Activated T-cell treated with anti-CD3 and anti-CD28 coated beads, Interleukin-2, amount 50 U/mL, for 72 hours (primary cell): Measurements from ENCODE around the gene OR52E2. TPM values are rescaled to one million over a fixed set of nuclear protein-coding genes. Genes with fewer than 3 reads are reported as not detected.

Source experiments
- ATAC-seq, 2 donors: fragments of 150-1000 bp; cut with Tn5 transposase; replicated peaks in 1 of 2; 2 replicates each; pipeline ENCODE4 v1.10.0; 2021; ENCODE audit warnings: moderate library complexity in 2 of 2, mild to moderate bottlenecking in 1 of 2
- DNase-seq, 2 donors: peaks; one replicate each; pipeline ENCODE4 v3.0.0; 2021 to 2022; ENCODE audit warnings: mixed read lengths in 1 of 2
- H3K27ac Mint-ChIP-seq: one replicate; pipeline ENCODE4 v1.8.0; 2022; ENCODE audit warnings: mild to moderate bottlenecking, moderate library complexity, mixed read lengths
- H3K27me3 Mint-ChIP-seq: one replicate; pipeline ENCODE4 v1.8.0; 2022; ENCODE audit warnings: low read depth, mixed read lengths
- H3K36me3 Mint-ChIP-seq, 2 donors: one replicate each; pipeline ENCODE4 v1.8.0; 2022; ENCODE audit warnings: mixed read lengths in 2 of 2, mild to moderate bottlenecking in 1 of 2; ENCODE audit not compliant: insufficient read depth in 2 of 2
- H3K4me1 Mint-ChIP-seq: one replicate; pipeline ENCODE4 v1.8.0; 2022; ENCODE audit warnings: low read depth, mixed read lengths
- H3K4me3 Mint-ChIP-seq, 2 donors: one replicate each; pipeline ENCODE4 v1.8.0; 2022; ENCODE audit warnings: mild to moderate bottlenecking in 2 of 2, mixed read lengths in 2 of 2, moderate library complexity in 2 of 2
- H3K9me3 Mint-ChIP-seq, 2 donors: one replicate each; pipeline ENCODE4 v1.8.0; 2022; ENCODE audit warnings: mixed read lengths in 2 of 2
- total RNA-seq, 2 donors: library from RNA; stranded (reverse); gene quantifications; one replicate each; pipeline ENCODE4 v1.2.3, GENCODE V29; 2022

Gene OR52E2
- total RNA-seq, 2 donors from 2014 or later: not detected

GRCh38 chr11:5046754-5047330 is 12.6 kb downstream of the OR52E2 start:
- H3K4me1 Mint-ChIP-seq: no peaks in the 10 kb centered on the region
- H3K4me3 Mint-ChIP-seq: no peak overlapping the region
- H3K27ac Mint-ChIP-seq: no peak overlapping the region
- no peak for ATAC-seq
- H3K36me3 Mint-ChIP-seq: no peaks in the 10 kb centered on the region
- no peak for DNase-seq
- no peaks in the 10 kb centered on the region for H3K27me3 Mint-ChIP-seq
- no peaks in the 10 kb centered on the region for H3K9me3 Mint-ChIP-seq

DNA sequence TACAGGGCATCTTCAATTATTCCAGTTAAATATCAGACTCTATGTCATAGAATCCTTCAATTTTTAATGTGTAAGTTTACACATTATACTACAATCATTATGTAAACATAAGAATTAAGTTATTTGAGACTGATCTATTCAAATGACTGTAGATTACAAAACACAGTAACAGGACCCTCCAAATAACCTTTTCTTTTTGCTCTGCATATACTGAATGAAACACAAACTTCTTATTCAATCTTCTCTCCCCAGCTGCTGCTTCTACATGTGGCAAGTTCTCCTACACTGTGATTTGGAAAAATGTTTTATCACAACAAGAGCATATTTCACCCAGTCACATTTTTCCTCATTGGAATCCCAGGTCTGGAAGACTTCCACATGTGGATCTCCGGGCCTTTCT is 13.2 kb downstream of the OR52E2 start, which contains the start of gene OR52J3:
Gene OR52J3, plus strand, starts transcription at position 301 of the 400 bp plus-strand sequence. Its CDS starts 0 bp downstream, at position 301.
- H3K4me3 Mint-ChIP-seq: no peak within 1 kb of the TSS
- no peak within 1 kb of the TSS for H3K27ac Mint-ChIP-seq

GRCh38 chr11:5043380-5043779 is 16.0 kb downstream of the OR52E2 start:
- H3K9me3 Mint-ChIP-seq: no peaks in the 10 kb centered on the region
- H3K36me3 Mint-ChIP-seq: no peaks in the 10 kb centered on the region
- no peak for DNase-seq
- ATAC-seq: no peak
- no peak overlapping the region for H3K27ac Mint-ChIP-seq
- H3K27me3 Mint-ChIP-seq: no peaks in the 10 kb centered on the region
- no peak overlapping the region for H3K4me3 Mint-ChIP-seq
- no peaks in the 10 kb centered on the region for H3K4me1 Mint-ChIP-seq

More for the DNA sequence above, 13.2 kb downstream of the OR52E2 start, which contains the start of gene OR52J3:
- Mint-ChIP-seq H3K4me1 (no peaks in the 10 kb centered on the region), H3K27me3 (no peaks in the 10 kb centered on the region), H3K36me3 (no peaks in the 10 kb centered on the region), H3K9me3 (no peaks in the 10 kb centered on the region)
- ATAC-seq: no peak
- DNase-seq: no peak

DNA sequence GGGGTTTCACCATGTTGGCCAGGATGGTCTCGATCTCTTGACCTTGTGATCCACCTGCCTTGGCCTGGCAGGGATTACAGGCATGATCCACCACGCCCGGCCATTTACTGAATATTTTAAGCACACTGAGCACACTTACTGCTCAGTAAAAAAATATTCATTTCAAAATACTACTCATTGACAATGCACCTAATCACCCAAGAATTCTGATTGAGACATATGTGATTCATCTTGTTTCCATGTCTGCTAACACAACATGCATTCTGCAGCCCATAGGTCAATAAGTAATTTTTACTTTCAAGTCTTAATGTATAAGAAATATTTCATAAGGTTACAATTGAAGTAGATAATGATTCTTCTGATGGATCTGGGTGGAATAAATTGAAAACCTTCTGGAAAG is 17.3 kb downstream of the OR52E2 start:
- no peak for ATAC-seq
- Mint-ChIP-seq H3K36me3 (no peaks in the 10 kb centered on the region), H3K27ac (no peak overlapping the region), H3K9me3 (no peaks in the 10 kb centered on the region), H3K27me3 (no peaks in the 10 kb centered on the region), H3K4me3 (no peak overlapping the region), H3K4me1 (no peaks in the 10 kb centered on the region)
- DNase-seq: no peak

- Mint-ChIP-seq H3K27me3 (no peaks in the 10 kb centered on the region), H3K9me3 (no peaks in the 10 kb centered on the region), H3K36me3 (no peaks in the 10 kb centered on the region), H3K4me3 (no peak overlapping the region), H3K27ac (no peak overlapping the region), H3K4me1 (no peaks in the 10 kb centered on the region)
- DNase-seq (no peak), ATAC-seq (no peak)
Measured at GRCh38 chr11:5040876-5041275, 18.6 kb downstream of the OR52E2 start.

- no peaks in the 10 kb centered on the region for H3K36me3 Mint-ChIP-seq
- no peak overlapping the region for H3K27ac Mint-ChIP-seq
- H3K27me3 Mint-ChIP-seq: no peaks in the 10 kb centered on the region
- no peak for DNase-seq
- ATAC-seq: no peak
- no peak overlapping the region for H3K4me3 Mint-ChIP-seq
- H3K4me1 Mint-ChIP-seq: no peaks in the 10 kb centered on the region
- no peaks in the 10 kb centered on the region for H3K9me3 Mint-ChIP-seq
Measured at GRCh38 chr11:5038341-5038740, 21.1 kb downstream of the OR52E2 start.

- Mint-ChIP-seq H3K9me3 (no peaks in the 10 kb centered on the region), H3K27ac (no peak overlapping the region), H3K4me1 (no peaks in the 10 kb centered on the region), H3K36me3 (no peaks in the 10 kb centered on the region), H3K4me3 (no peak overlapping the region), H3K27me3 (no peaks in the 10 kb centered on the region)
- DNase-seq (no peak), ATAC-seq (no peak)
Measured at GRCh38 chr11:5037926-5038325, 21.5 kb downstream of the OR52E2 start.

DNA sequence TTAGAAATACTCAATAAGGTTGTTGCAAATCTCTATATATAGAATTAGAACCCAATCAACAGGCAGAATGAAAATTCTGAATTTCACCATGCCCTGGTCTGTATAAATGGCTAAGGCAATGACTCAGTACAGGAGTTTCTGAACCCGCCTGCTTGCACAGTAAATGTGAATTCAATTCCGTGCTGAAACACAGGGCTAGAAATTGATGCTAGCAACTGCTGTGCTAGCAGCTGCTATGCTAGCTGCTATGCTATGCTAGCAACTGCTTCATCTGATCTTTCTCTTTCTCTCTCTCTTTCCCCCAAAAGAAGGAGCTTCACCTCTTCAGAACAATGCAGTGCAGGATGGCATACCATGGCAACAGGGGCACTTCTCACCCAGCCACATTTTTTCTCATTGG is 22.8 kb downstream of the OR52E2 start:
- H3K4me1 Mint-ChIP-seq: no peaks in the 10 kb centered on the region
- no peaks in the 10 kb centered on the region for H3K36me3 Mint-ChIP-seq
- H3K27me3 Mint-ChIP-seq: no peaks in the 10 kb centered on the region
- no peak overlapping the region for H3K4me3 Mint-ChIP-seq
- H3K9me3 Mint-ChIP-seq: no peaks in the 10 kb centered on the region
- no peak overlapping the region for H3K27ac Mint-ChIP-seq
- no peak for ATAC-seq
- no peak for DNase-seq

DNA sequence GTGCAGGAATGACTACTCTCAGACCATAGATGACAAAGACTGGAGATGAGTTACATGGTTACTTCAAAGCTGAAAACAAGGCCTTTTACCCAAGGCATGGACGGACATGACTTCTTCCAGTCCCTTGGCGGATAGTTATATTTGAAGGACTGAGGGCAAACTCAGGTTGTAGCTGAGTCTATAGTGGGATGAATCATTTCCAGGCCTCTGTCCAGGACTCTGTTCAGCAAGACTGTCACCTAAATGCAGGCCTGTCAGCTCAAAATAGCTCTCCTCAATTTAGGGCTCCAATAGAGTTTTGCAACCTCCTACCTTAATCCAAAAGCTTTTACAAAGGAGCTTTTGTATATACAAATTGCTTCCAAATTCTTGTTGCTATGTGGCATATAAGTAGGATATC is 37.4 kb downstream of the OR52E2 start:
- no peak for DNase-seq
- no peak overlapping the region for H3K27ac Mint-ChIP-seq
- ATAC-seq: no peak
- no peak overlapping the region for H3K4me3 Mint-ChIP-seq
- H3K36me3 Mint-ChIP-seq: peaks cover 2 to 6% of the 10 kb centered on the region in 2 donors
- H3K4me1 Mint-ChIP-seq: no peaks in the 10 kb centered on the region
- H3K9me3 Mint-ChIP-seq: peaks cover 9 to 13% of the 10 kb centered on the region in 2 donors
- no peaks in the 10 kb centered on the region for H3K27me3 Mint-ChIP-seq

- no peak for ATAC-seq
- Mint-ChIP-seq H3K36me3 (no peaks in the 10 kb centered on the region), H3K27me3 (no peaks in the 10 kb centered on the region), H3K27ac (no peak overlapping the region), H3K4me3 (no peak overlapping the region), H3K9me3 (no peaks in the 10 kb centered on the region), H3K4me1 (no peaks in the 10 kb centered on the region)
- no peak for DNase-seq
Measured at GRCh38 chr11:5013012-5013411, 46.4 kb downstream of the OR52E2 start.

DNA sequence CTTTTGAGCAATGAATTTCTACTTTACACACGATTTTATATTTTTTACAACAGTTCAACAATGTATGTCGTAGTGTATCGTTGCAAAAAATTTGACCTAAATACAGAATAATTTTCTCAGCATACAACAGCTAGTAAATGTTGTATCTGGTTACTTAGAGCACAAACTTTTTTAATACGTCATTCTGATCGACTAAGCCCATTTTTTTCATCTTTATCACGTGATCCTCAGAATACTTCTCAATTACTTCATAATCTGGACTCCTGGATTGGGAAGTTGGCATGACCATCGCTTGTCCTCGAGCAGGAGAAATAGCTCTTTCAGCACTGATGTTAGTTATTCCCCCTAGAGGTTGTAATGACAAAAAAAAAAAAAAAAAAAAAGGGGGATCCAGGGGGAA is 48.2 kb downstream of the OR52E2 start:
- no peaks in the 10 kb centered on the region for H3K27me3 Mint-ChIP-seq
- no peaks in the 10 kb centered on the region for H3K4me1 Mint-ChIP-seq
- no peak overlapping the region for H3K27ac Mint-ChIP-seq
- DNase-seq (no peak), ATAC-seq (no peak)
- no peak overlapping the region for H3K4me3 Mint-ChIP-seq
- H3K9me3 Mint-ChIP-seq: no peaks in the 10 kb centered on the region
- no peaks in the 10 kb centered on the region for H3K36me3 Mint-ChIP-seq

Other genes with a start within 250 kb of the OR52E2 start
- not detected for gene OR51F2, start 238.3 kb downstream of the OR52E2 start, total RNA-seq
- gene OR51S1, start 210.4 kb downstream of the OR52E2 start, total RNA-seq: not detected
- not detected for gene OR51T1, start 177.7 kb downstream of the OR52E2 start, total RNA-seq
- gene OR51A7, start 155.8 kb downstream of the OR52E2 start, total RNA-seq: not detected
- not detected for gene OR51G2, start 140.3 kb downstream of the OR52E2 start, total RNA-seq
- gene OR51G1, start 135.3 kb downstream of the OR52E2 start, total RNA-seq: not detected
- gene OR51A4, start 112.0 kb downstream of the OR52E2 start, total RNA-seq: not detected
- gene OR51A2, start 103.9 kb downstream of the OR52E2 start, total RNA-seq: not detected
- gene OR51L1, start 64.8 kb downstream of the OR52E2 start, total RNA-seq: not detected
- not detected for gene OR52J3, start 13.1 kb downstream of the OR52E2 start, total RNA-seq
- not detected for gene OR52E1, start 9.9 kb upstream of the OR52E2 start, total RNA-seq
- not detected for gene OR52A5, start 78.7 kb upstream of the OR52E2 start, total RNA-seq
- not detected for gene OR52A1, start 95.1 kb upstream of the OR52E2 start, total RNA-seq
- gene OR51V1, start 141.1 kb upstream of the OR52E2 start, total RNA-seq: not detected
- not detected for gene HBB, start 167.4 kb upstream of the OR52E2 start, total RNA-seq
- gene HBD, start 174.9 kb upstream of the OR52E2 start, total RNA-seq: under 1 TPM in 1 of 2 donors, not detected in 1; 0.46 TPM
- gene HBG1, start 190.2 kb upstream of the OR52E2 start, total RNA-seq: not detected
- not detected for gene HBG2, start 195.2 kb upstream of the OR52E2 start, total RNA-seq
- not detected for gene HBE1, start 210.3 kb upstream of the OR52E2 start, total RNA-seq
- not detected for gene OR51B4, start 242.3 kb upstream of the OR52E2 start, total RNA-seq